ENCODE data around the gene ZW10. TPM values are rescaled to one million over a fixed set of nuclear protein-coding genes. Genes with fewer than 3 reads are reported as not detected.

ZW10 gene
- total and polyA plus RNA-seq, 10 of the 15 experiments (the other 5 are each of a cell fraction or from before 2014, with no cell fraction given), result 5.4 to 32.0 (median 17.3) TPM

DNA sequence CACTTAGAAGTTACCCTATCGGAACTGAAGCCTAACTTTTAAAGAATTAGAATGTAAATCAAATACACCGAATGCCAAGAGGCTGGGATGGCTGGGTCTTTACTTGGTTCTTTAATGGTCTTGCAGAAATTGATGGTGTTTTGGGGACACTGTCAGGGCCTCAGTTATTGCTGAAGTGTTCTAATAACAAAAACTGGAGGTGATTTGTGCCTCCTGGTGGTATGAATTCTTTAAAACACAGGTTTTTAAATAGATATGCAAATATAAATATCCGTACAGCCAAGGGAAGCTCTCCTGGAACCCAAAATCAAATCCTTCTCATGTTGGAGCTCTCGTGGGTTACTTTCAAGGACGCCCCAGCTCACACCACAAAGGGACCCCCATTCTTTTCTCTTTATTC is 48.1 kb downstream of the ZW10 start (continued):
- TF ChIP-seq, protein P1, sequence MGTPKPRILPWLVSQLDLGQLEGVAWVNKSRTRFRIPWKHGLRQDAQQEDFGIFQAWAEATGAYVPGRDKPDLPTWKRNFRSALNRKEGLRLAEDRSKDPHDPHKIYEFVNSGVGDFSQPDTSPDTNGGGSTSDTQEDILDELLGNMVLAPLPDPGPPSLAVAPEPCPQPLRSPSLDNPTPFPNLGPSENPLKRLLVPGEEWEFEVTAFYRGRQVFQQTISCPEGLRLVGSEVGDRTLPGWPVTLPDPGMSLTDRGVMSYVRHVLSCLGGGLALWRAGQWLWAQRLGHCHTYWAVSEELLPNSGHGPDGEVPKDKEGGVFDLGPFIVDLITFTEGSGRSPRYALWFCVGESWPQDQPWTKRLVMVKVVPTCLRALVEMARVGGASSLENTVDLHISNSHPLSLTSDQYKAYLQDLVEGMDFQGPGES (IDR thresholded peaks at IDR 0.05), result no peak
- TF ChIP-seq, protein P2, sequence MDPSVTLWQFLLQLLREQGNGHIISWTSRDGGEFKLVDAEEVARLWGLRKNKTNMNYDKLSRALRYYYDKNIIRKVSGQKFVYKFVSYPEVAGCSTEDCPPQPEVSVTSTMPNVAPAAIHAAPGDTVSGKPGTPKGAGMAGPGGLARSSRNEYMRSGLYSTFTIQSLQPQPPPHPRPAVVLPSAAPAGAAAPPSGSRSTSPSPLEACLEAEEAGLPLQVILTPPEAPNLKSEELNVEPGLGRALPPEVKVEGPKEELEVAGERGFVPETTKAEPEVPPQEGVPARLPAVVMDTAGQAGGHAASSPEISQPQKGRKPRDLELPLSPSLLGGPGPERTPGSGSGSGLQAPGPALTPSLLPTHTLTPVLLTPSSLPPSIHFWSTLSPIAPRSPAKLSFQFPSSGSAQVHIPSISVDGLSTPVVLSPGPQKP (IDR thresholded peaks at IDR 0.05; ENCODE audit: low read depth, low read length), result no peak

DNA sequence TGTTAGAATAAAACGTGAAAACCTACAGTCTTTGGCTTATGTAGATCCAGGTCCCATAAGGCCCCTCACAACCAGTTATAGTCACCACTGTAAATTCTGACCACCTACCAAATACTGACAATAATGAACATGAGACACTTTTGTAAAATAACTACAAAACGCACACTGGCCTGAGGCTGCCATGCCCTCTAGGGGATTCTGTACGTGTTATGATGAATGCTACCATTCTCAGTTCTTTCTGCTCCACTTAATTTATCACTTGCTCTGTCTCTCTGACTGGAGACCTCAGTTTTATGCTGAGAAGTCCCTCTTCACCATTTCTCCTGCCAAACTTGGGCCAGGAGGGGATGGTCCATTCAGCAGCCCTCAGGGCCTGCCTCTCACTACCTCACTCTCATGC is 48.7 kb downstream of the ZW10 start:
- ATAC-seq, result no peak
- intact Hi-C loops (cut with micrococcal nuclease; ENCODE audit: unreplicated experiment), result no loop called here
- ChIA-PET CTCF (no interaction called here), SMC1A (ENCODE audit: uncharacterized antibody, unreplicated experiment) (interaction anchor here (1.1 kb wide), 1 partner anchor 14 kb away, joined by 3 read pairs; no protein-coding TSS in a partner anchor), RAD21 (ENCODE audit: unreplicated experiment) (no interaction called here), POLR2A (no interaction called here)
- H3K4me2 ChIP-seq (ENCODE audit: control insufficient read depth, insufficient read depth), result no peak overlapping the region
- DNase-seq (ENCODE audit: low read depth, low spot score), result no peak
- H3K9me3 ChIP-seq (replicated peaks; ENCODE audit: control insufficient read depth, insufficient read depth, low read length), result no peaks in the 10 kb centered on the region
- H4K20me1 ChIP-seq (ENCODE audit: control insufficient read depth, insufficient read depth), result no peaks in the 10 kb centered on the region
- no peaks in the 10 kb centered on the region for H3K4me1 ChIP-seq (ENCODE audit: control insufficient read depth, insufficient read depth, low read length)
- WGBS (ENCODE audit: insufficient coverage, insufficient replicate concordance, low lambda C conversion rate, missing lambda C conversion rate), result 55% methylated on average over 3 of the region's 3 CpGs
- no peaks in the 10 kb centered on the region for H3K79me2 ChIP-seq (ENCODE audit: control insufficient read depth, insufficient read depth, low read length)
- H3K4me3 ChIP-seq, result no peak overlapping the region
- no peak for TF ChIP-seq KAT2A (conservative IDR thresholded peaks at IDR 0.05; ENCODE audit: control insufficient read depth, low read depth, low read length)
- H3K36me3 ChIP-seq (ENCODE audit: control insufficient read depth in 2 of 2, insufficient read depth in 2 of 2, low read length in 1 of 2), result no peaks in the 10 kb centered on the region
- FAIRE-seq, result no peak
- H3K27me3 ChIP-seq (replicated peaks in 1 of 2; ENCODE audit: control insufficient read depth in 2 of 2, insufficient read depth in 2 of 2, low read length in 1 of 2), result no peaks in the 10 kb centered on the region
- no peak overlapping the region for H3K9ac ChIP-seq (ENCODE audit: control insufficient read depth, insufficient read depth, low read length)
- no peak overlapping the region for H2AFZ ChIP-seq (ENCODE audit: control insufficient read depth, low read depth, low read length)
- in situ Hi-C loops (cut with MboI), result no loop called here
- no TSS peak for BruUV-seq (replicated peaks)
- no peak overlapping the region for H3K27ac ChIP-seq (ENCODE audit: control insufficient read depth, insufficient read depth)

DNA sequence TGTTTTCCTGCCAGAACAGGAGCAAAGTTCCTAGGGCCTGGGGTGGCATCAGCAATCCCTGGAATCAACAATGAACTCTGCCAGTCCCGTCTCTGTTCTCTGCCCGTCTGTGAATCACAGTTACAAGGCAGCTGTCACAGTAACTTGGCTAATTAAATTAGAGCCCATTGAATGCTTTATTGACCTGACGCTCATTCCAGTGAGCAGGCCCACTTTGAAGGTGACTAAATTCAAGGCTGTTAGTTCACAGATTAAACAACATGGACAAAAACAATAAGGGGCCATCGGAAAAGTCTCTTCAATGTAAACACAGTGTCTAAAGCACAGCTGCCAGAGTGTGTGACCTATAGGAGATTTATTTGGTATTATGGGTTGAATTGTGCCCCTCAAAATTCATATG is 49.7 kb downstream of the ZW10 start:
- BruUV-seq (replicated peaks), result no TSS peak
- H3K27ac ChIP-seq (ENCODE audit: control insufficient read depth, insufficient read depth), result no peak overlapping the region
- H3K4me1 ChIP-seq (ENCODE audit: control insufficient read depth, insufficient read depth, low read length), result no peaks in the 10 kb centered on the region
- in situ Hi-C loops (cut with MboI) (no loop called here), intact Hi-C loops (cut with micrococcal nuclease; ENCODE audit: unreplicated experiment) (no loop called here)
- H4K20me1 ChIP-seq (ENCODE audit: control insufficient read depth, insufficient read depth), result no peaks in the 10 kb centered on the region
- no peak overlapping the region for H3K4me3 ChIP-seq
- ChIA-PET RAD21 (ENCODE audit: unreplicated experiment) (no interaction called here), POLR2A (no interaction called here), CTCF (no interaction called here), SMC1A (ENCODE audit: uncharacterized antibody, unreplicated experiment) (no interaction called here)
- H3K36me3 ChIP-seq (ENCODE audit: control insufficient read depth in 2 of 2, insufficient read depth in 2 of 2, low read length in 1 of 2), result no peaks in the 10 kb centered on the region
- no peak overlapping the region for H3K9ac ChIP-seq (ENCODE audit: control insufficient read depth, insufficient read depth, low read length)
- FAIRE-seq, result no peak
- no peak overlapping the region for H3K4me2 ChIP-seq (ENCODE audit: control insufficient read depth, insufficient read depth)
- H3K79me2 ChIP-seq (ENCODE audit: control insufficient read depth, insufficient read depth, low read length), result no peaks in the 10 kb centered on the region
- H3K9me3 ChIP-seq (replicated peaks; ENCODE audit: control insufficient read depth, insufficient read depth, low read length), result no peaks in the 10 kb centered on the region
- WGBS (ENCODE audit: insufficient coverage, insufficient replicate concordance, low lambda C conversion rate, missing lambda C conversion rate), result 98% methylated on average over 4 of the region's 4 CpGs
- H2AFZ ChIP-seq (ENCODE audit: control insufficient read depth, low read depth, low read length), result no peak overlapping the region
- no peaks in the 10 kb centered on the region for H3K27me3 ChIP-seq (replicated peaks in 1 of 2; ENCODE audit: control insufficient read depth in 2 of 2, insufficient read depth in 2 of 2, low read length in 1 of 2)
- ATAC-seq, result no peak
- DNase-seq (ENCODE audit: low read depth, low spot score), result no peak
- TF ChIP-seq, protein P3, sequence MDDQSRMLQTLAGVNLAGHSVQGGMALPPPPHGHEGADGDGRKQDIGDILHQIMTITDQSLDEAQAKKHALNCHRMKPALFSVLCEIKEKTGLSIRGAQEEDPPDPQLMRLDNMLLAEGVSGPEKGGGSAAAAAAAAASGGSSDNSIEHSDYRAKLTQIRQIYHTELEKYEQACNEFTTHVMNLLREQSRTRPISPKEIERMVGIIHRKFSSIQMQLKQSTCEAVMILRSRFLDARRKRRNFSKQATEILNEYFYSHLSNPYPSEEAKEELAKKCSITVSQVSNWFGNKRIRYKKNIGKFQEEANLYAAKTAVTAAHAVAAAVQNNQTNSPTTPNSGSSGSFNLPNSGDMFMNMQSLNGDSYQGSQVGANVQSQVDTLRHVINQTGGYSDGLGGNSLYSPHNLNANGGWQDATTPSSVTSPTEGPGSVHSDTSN (IDR thresholded peaks at IDR 0.05; ENCODE audit: insufficient replicate concordance, low read depth, low read length), result no peak
- no peak for TF ChIP-seq LARP7 (IDR thresholded peaks at IDR 0.05)
- no peak for TF ChIP-seq MYC (IDR thresholded peaks at IDR 0.05; ENCODE audit: insufficient read depth, insufficient read length, insufficient replicate concordance, low read length, severe bottlenecking)
- TF ChIP-seq, protein P4, sequence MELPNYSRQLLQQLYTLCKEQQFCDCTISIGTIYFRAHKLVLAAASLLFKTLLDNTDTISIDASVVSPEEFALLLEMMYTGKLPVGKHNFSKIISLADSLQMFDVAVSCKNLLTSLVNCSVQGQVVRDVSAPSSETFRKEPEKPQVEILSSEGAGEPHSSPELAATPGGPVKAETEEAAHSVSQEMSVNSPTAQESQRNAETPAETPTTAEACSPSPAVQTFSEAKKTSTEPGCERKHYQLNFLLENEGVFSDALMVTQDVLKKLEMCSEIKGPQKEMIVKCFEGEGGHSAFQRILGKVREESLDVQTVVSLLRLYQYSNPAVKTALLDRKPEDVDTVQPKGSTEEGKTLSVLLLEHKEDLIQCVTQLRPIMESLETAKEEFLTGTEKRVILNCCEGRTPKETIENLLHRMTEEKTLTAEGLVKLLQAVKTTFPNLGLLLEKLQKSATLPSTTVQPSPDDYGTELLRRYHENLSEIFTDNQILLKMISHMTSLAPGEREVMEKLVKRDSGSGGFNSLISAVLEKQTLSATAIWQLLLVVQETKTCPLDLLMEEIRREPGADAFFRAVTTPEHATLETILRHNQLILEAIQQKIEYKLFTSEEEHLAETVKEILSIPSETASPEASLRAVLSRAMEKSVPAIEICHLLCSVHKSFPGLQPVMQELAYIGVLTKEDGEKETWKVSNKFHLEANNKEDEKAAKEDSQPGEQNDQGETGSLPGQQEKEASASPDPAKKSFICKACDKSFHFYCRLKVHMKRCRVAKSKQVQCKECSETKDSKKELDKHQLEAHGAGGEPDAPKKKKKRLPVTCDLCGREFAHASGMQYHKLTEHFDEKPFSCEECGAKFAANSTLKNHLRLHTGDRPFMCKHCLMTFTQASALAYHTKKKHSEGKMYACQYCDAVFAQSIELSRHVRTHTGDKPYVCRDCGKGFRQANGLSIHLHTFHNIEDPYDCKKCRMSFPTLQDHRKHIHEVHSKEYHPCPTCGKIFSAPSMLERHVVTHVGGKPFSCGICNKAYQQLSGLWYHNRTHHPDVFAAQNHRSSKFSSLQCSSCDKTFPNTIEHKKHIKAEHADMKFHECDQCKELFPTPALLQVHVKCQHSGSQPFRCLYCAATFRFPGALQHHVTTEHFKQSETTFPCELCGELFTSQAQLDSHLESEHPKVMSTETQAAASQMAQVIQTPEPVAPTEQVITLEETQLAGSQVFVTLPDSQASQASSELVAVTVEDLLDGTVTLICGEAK (IDR thresholded peaks at IDR 0.05; ENCODE audit: borderline replicate concordance), result no peak
- no peak for TF ChIP-seq HDAC6 (IDR thresholded peaks at IDR 0.05; ENCODE audit: unreplicated experiment)

All from GM12878 (cell line).